ENCODE results near the gene ABHD4.
"Not testable (repeated sequence)": the region's sequence is repeated elsewhere in the genome, so short reads cannot be mapped to it uniquely, and the experiment has no call there.

The ABHD4 gene

DNA sequence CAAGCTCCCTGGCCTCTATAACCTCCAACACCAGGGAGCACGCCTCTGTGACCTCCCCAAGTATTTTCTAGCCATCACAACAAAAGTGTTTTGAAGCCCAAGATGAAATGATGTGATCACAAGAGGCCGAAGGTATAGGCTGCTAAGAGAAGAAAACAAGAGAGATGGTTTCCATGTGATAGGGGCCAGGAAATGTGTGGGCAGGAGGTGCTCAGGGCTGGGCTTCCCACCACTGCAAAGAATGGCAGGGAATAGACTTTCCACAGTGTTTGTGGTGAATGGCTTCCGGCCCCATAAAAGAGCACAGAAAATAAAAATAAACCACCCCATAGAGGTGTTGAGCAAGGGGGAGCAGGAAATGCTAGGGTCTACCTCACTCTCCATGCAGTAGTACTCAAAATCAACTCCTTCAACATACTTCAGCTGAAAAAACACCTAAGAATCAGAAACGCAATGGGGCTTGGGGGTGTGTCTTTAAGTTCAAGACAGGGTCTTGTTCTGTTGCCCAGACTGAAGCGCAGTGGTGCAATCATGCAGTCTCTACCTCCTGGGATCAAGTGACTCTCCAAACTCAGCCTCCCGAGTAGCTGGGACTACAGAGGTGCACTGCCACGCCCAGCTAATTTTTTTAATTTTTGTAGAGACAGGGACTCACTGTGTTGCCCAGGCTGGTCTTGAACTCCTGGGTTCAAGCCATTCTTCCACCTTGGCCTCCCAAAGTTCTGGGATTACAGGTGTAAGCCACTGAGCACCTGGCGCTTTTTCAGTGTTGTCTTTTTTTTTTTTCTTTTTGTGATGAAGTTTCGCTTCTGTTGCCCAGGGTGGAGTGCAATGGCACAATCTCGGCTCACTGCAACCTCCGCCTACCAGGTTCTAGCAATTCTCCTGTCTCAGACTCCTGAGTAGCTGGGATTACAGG lies 36.2 kb upstream of the ABHD4 start:
- DNase-seq (ENCODE audit: low read depth in 2 of 2), result peak; percentile 70 to 79

DNA sequence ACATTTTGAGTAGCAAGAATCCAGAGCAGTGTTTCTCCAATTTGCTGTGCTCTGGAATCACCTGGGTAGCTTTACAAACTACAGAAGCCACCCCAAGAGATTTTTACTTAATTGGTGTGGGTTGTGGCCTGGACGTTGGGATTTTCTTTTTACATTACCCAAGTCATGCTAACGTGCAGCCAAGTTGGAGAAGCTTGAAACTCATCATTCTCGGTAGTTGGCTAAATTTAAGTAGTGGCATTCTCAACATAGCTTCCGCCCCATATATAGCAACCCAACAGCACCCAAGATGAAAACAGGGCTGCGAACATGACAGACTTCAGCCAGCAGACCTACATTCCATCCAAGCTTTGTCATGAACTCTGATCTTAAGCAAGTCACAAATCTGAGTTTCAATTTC lies 34.1 kb upstream of the ABHD4 start:
- no peak for DNase-seq (ENCODE audit: low read depth in 2 of 2)

DNA sequence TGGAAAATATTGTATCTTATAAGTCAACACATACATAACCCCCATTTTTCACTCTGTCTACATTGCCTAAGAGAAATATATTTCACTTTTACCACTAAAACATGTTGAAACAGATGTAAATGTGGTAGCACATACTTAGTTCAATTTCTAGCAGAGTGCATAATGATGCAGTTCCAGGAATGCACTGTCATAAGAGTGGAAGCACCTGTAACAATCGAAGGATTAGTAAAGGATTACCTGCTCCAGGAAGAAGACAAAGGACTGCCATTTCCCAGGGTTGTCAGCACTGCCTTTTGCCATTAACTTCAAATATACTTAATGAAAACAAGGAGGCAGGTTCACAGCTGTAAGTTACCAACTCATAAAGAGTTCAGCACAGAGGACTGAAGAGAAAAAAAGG lies 33.6 kb upstream of the ABHD4 start:
- no peak for DNase-seq (ENCODE audit: low read depth in 2 of 2)

DNA sequence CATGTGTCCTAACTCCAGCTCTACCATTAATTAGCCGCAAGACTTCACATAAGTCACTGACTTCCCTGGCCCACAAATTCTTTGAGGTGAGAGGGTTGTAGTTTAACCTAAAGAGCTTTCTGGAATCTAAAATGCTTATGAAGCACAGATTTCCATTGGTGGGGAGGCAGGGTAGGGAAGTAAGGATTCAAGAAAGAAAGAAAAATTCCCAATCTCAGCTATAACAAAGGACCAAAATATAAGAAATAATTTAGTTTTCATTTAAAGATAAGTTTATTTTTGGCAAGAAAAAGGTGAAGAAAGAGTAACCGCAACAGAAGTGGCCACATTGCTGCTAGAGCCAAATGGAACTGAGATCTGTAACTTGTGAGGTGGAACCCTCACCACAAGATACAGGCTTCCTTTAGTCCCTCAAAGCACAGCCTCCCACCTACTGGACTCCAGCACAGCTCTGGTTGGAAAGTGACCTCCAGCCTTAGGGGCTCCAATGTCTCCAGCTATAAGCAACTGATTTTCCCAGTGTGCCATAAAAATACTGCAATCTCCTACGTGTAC lies 32.6 kb upstream of the ABHD4 start:
- no peak for DNase-seq (ENCODE audit: low read depth in 2 of 2)

DNA sequence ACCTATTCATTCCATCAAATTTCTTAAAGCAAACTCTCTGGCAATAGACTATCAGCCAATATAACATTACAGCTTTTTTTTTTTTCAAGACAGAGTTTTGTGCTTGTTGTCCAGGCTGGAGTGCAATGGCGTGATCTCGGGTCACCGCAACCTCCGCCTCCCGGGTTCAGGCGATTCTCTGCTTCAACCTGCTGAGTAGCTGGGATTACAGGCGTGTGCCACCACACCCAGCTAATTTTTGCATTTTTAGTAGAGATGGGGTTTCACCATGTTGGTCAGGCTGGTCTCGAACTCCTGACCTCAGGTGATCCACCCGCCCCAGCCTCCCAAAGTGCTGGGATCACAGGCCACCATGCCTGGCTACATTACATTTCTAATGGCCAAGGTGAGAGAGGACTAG lies 31.8 kb upstream of the ABHD4 start:
- DNase-seq (ENCODE audit: low read depth in 2 of 2), result not testable (repeated sequence)

DNA sequence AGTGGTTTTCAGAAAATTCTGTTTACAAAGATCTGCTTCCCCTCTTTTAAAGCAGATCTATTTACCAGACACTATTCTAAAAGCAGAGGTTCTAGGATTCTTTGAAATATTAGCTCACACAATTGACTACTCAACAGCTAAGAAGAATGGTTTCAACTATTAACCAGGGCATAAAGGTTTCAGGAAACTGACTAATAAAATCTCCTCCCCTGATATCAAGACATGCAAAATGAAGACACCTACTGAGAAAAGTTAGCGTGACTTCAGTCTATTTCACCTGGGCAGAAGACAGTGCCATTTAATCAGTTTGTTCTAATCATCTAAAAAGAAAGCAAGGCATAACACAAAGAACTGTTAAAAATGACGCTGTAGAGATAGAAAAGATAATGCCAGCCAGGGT lies 31.3 kb upstream of the ABHD4 start:
- no peak for DNase-seq (ENCODE audit: low read depth in 2 of 2)

DNA sequence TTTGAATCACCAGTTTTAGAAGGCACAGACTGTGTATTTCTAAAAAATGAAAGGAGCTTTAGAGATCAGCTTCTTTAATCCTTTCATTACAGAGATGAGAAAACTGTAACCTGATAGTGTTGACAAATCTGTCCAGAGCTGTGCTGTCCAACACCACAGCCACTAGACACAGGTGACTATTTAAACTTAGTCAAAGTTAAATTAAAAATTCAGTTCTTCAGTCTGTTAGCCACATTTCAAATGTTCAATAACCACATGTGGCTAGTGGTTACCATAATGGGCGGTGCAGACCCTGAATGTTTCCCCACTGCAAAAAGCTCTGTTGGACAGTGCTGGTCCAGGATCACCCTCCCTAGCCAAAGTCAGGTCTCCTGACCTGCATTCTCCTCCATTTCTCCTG lies 30.7 kb upstream of the ABHD4 start:
- no peak for DNase-seq (ENCODE audit: low read depth in 2 of 2)

DNA sequence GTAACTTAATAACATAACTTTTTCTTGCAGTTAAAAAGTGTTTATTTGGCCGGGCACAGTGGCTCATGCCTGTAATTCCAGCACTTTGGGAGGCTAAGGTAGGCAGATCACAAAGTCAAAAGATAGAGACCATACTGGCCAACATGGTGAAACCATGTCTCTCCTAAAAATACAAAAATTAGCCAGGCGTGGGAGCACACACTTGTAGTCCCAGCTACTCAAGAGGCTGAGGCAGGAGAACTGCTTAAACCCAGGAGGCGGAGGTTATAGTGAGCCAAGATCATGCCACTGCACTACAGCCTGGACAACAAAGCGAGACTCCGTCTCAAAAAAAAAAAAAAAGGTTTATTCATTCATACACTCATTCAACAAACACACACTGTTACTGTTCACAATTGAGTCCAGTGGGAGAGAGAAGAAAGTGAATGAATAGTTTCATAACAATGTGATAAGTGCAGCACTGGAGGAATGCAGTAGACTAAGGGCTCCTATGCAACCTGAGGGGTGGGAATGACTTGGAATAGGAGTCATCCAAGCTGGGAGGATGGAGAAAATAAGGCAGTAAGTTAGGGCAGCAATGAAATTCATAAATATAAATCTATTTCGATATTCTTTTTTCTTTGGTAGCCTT lies 28.9 kb upstream of the ABHD4 start:
- no peak for DNase-seq (ENCODE audit: low read depth in 2 of 2)

DNA sequence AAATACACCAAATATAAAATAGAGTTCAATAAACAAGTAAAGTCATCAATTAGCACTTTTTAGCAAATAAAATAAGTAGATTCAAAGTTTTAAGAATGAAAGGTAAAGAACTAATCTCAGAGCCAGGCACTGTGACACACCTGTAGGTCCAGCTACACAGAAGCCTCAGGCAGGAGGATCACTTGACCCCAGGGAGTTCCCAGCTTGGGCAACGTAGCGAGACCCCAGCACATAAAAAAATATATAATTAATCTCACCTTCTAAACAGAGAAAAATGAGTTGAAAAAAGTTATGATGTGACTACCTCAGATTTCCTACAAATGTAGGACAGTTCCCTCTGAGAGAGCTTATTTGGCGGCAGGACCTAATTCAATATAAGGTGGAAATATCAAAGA lies 28.4 kb upstream of the ABHD4 start:
- no peak for DNase-seq (ENCODE audit: low read depth in 2 of 2)

DNA sequence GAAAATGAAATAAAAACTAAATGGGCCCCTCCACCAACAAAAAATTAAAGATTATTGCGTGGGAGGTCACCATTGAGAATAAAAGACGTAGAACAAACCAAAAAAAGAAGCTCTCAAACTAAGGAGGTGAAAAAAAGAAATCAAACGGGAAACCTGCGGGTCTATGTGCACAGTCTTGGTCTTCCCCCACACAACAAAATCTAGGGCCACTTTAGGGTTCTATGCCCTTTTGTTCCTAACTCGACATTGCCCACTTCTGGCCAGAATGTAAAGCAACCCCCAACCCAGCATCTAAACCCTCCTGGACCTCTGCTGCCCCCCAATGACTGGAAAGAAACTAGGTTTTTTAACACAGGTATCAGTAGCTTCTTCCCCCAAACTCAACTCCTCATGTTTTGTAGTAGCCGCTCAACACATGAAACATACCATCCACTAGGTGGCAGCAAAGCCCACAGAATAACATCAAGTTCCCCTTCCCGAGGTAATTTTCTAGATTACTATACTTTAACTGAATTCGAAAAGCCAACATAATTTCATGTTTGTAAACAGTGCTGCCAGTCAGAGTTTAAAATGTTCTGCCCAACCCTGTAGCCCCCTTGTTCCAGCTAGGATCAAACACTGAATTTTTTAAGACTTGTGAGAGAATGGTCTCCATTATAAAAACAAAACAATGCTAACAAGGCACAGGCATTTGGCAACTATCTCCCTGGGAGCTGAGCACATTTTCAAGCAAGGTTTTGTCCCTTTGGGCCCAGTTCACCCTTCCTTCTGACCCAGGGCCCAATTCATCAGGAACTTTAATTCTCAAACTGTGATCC lies 27.8 kb upstream of the ABHD4 start:
- DNase-seq (ENCODE audit: low read depth in 2 of 2), result peak; percentile 69 to 84

DNA sequence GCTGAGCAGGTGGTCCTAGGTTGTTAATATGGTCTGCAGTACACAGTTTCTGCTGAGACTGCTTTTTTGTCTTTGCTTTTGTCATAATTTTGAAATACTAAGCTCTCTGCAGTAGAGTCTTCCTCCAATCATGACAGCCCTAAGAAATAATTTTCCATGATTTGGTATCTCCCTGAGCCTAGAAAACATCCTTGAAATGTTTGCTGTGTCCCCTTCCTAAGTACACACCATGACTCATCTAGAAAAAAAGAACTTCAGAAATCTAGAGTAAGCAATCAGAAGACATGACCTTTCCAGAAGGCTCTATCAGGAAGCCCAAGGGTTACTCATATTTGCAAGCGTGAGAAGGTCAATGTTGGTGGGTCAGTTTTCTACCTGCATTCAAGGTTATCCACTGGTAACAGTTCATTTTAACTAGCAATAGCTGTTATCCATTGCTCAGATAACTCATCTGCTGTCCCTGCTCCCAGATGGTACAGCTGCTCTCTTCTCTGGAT lies 25.5 kb upstream of the ABHD4 start:
- DNase-seq (ENCODE audit: low read depth in 2 of 2), result no peak

DNA sequence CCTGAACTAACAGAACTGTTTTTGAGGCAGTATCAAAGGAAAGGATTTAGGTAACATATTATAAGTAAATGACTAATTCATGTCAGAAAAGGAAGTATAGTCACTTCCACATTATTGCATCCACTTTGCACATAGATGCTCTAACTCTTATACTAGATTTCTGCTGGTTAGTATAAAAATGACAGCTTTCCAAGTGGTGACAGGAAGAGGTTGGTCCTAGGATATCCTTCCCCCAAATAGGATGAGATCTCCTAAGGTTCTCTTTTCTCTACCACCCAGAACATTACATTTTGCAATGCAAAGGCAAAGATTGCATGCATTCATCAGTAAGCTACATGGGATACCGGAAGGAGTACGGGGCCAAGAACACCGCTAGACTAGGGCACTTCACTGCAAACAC lies 24.3 kb upstream of the ABHD4 start:
- no peak for DNase-seq (ENCODE audit: low read depth in 2 of 2)

DNA sequence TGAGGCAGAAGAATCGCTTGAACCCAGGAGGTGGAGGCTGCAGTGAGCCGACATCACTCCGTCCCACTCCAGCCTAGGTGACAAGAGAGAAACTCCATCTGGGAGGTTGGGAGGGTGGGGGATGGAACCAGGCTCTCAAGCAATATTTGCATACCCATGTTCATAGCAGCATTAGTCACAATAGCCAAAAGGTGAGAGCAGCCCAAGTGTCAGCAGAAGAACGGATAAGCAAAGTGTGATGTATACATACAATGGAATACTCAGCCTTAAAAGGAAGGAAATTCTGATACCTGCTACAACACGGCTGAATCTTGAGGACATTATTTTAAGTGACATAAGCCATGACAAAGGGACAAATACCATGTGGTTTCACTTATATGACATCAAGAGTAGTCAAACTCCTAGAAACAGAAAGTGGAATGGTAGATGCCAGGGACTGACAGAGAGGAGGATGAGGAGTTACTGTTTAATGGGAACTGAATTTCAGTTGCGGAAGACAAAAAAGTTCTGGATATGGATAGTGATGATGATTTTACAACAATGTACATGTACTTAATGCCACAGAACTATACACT lies 20.7 kb upstream of the ABHD4 start:
- DNase-seq (ENCODE audit: low read depth in 2 of 2), result no peak

DNA sequence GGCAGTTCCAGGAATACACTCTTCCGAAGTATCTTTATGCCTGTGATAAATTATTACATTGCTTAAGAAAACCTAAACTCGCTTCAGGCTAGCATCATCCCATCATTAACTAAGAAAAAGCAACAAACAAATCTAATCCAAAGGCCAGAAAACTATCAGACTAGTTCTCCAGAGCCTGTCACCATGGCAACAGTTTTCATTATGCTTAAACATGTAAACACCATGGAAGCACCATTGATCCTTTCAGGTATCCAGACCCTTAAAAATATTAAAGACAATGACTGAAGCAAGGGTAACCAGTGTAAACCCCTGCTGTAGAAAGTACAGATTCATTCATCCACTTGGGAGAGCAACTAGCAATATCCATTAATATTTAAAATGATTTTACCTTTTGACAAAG lies 18.9 kb upstream of the ABHD4 start:
- DNase-seq (ENCODE audit: low read depth in 2 of 2), result no peak

DNA sequence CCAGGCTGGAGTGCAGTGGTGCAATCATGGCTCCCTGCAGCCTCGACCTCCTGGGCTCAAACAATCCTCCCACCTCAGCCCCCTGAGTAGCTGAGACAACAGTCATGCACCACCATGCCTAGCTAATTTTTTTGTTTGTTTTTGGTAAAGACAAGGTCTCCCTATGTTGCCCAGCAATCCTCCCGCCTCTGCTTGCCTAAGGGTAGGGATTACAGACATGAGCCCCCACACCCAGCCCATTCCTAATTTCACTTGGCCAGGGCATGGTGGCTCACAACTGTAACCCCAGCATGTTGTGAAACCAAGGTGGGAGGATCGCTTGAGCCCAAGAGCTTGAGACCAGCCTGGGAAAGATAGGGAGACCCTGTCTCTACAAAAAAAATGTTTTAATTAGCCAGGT lies 18.2 kb upstream of the ABHD4 start:
- DNase-seq (ENCODE audit: low read depth in 2 of 2), result no peak

DNA sequence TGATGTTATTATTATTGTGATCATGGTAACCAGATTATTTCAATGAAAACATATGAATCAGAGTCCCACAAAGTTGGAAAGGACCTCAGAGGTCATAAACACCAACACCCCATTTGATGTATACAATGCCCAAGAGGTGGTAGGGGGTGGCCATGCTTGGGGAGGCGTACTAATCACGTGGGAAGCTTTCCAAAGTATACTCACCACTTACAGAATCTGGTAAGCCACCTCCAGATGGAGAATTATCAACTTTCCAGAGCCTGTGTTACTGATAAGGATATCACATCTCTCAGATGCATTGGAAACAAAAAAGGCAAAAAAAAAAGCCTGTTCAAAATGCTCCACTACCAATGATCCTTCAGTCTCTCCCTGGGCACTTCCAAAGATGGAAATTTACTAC lies 17.5 kb upstream of the ABHD4 start:
- DNase-seq (ENCODE audit: low read depth in 2 of 2), result no peak

DNA sequence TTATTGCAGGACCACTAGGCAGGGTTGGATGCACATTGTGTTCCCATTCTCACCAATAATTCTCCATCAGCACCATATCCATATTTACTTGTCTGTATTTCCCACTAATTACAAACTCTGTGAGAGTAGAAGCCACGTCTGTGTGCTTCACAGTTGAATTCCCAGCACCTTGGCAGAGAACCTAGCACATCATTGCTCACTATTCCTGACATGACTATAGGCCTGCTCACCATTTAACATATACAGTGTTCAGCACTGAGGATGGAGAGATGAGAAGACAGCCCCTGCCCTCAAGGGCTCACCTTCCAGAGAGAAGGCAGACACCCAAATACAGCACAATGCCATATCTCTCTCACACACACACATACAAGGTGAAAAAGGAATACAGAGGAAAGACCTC lies 14.1 kb upstream of the ABHD4 start:
- no peak for DNase-seq (ENCODE audit: low read depth in 2 of 2)

DNA sequence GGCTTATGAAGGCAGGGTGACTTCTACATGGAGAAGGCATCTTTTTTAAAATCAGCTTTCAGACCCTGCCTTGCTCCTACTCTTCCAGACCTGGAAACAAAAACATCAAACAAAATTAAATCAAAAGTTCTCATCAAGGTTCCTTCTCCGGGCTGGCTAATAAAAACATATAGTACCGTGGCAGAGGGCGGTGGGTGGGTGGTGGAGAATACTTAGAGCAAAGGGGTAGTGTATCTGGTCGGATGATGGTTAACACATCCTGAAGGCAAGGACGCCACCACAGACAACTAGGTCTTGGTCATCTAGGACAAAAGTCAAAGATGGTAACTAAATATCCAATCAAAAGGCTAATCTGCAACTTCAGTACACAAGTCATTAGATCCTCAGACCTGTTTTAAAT lies 10.9 kb upstream of the ABHD4 start:
- no peak for DNase-seq (ENCODE audit: low read depth in 2 of 2)

DNA sequence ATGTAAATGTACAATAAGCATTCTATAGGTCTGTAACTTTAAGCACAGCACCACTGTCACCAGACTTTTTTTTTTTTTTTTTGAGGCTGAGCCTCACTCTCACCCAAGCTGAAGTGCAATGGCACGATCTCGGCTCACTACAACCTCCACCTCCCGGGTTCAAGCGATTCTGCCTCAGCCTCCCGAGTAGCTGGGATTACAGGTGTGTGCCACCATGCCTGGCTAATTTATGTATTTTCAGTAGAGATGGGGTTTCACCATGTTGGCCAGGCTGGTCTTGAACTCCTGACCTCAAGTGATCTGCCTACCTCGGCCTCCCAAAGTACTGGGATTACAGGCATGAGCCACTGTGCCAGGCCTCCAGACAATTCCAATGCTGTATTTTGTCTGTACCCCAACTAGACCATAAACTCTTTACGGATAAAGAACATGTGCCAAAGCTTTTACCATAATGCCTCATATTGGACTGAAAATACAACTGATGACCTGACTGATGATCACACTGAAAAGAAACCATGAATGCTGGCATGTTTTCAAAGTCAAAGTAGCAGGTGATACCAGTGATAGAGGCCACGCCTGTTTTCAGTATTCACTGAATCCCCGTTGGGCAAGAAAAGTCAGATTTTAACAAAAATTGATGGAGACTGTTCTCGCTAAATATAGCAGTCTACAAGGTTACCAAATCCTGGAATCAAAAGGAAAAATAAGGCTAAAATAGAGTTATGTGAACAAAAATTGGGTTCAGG lies 10.2 kb upstream of the ABHD4 start:
- not testable (repeated sequence) for DNase-seq (ENCODE audit: low read depth in 2 of 2)

DNA sequence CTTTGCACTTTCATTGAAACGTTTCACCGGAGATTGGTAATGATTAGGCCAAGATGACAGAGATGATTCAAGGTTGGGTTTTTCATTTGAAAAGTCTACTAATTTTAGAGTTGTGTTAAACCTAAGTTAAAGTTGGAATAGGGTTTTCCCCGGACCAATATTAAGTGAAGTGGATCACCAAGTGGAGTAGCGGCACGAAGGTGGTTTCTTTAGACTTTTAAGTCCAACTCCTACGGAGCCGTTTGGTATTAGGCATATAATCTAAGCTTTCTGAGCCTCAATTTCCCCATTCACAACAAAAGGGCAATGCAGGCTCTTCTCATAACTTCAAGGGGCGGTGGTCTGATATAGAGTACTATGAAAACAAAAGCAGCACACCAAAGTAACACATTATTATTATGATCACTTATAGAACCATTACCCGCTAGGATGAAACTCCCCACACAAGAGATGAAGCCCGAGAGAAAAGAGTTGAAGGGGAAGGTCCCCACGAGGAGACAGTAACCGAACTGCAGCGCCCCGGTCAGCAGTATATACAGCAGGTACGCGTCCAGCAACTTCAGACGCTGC lies 9.5 kb upstream of the ABHD4 start:
- no peak for DNase-seq (ENCODE audit: low read depth in 2 of 2)
